HUES6 (cell line): ENCODE measurements around the gene KRTAP12-3.
"Not testable (repeated sequence)": the region's sequence is repeated elsewhere in the genome, so short reads cannot be mapped to it uniquely, and the experiment has no call there.

ENCODE experiments used
- H3K27ac ChIP-seq: 2 replicates; pipeline ENCODE4 v1.7.0; 2013; ENCODE audit warnings: low read depth, mild to moderate bottlenecking, low read length, inconsistent platforms
- H3K27me3 ChIP-seq: 2 replicates; pipeline ENCODE4 v1.6.1; 2013; ENCODE audit warnings: low read length; ENCODE audit not compliant: control insufficient read depth, insufficient read depth
- H3K36me3 ChIP-seq: 2 replicates; pipeline ENCODE4 v1.6.1; 2013; ENCODE audit warnings: low read length; ENCODE audit not compliant: control insufficient read depth, insufficient read depth
- H3K4me1 ChIP-seq: 2 replicates; pipeline ENCODE4 v1.6.1; 2013; ENCODE audit warnings: low read length; ENCODE audit not compliant: control insufficient read depth, insufficient read depth
- H3K4me3 ChIP-seq: 2 replicates; pipeline ENCODE4 v1.5.1; 2013; ENCODE audit warnings: low read depth, low read length
- H3K9ac ChIP-seq: one replicate; pipeline ENCODE4 v1.6.1; 2013; ENCODE audit warnings: mild to moderate bottlenecking, low read length
- H3K9me3 ChIP-seq: 2 replicates; pipeline ENCODE4 v1.6.1; 2013; ENCODE audit warnings: low read depth, low read length; ENCODE audit not compliant: control insufficient read depth, insufficient read depth

KRTAP12-3 gene

GRCh38 chr21:44657635-44658540 lies at the start of gene KRTAP12-3:
Gene KRTAP12-3 (plus strand): TSS chr21:44657932. CDS start chr21:44657980, 48 bp downstream.
- no peak within 1 kb of the TSS for H3K9ac ChIP-seq

DNA sequence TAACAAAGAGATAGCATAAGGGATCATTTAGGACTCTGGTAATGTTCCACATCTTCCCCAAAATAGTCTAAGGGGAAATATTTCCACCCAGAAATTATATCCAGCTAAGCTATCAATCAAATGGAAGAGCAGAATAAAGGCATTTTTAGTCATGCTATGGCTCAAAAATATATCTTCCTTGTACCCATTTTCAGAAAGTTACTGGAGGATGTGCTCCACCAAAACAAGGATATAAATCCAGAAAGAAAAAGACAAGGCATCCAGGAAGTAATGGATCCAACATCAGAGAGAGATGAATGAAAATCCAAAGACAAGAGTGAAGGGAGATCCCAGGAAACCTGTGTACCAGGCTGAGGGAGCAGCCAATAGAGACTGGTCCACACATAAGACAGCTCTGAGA lies 48.5 kb upstream of the KRTAP12-3 start:
- Histone ChIP-seq H3K9ac (no peak overlapping the region), H3K4me3 (no peak overlapping the region), H3K4me1 (no peaks in the 10 kb centered on the region), H3K27ac (no peak overlapping the region), H3K27me3 (no peaks in the 10 kb centered on the region), H3K9me3 (peaks cover 43% of the 10 kb centered on the region), H3K36me3 (no peaks in the 10 kb centered on the region)

More at GRCh38 chr21:44657635-44658540, at the start of gene KRTAP12-3:
- Histone ChIP-seq H3K36me3 (no peaks in the 10 kb centered on the region), H3K9me3 (peaks cover 10% of the 10 kb centered on the region; the same call in 1 of the 2 replicates), H3K4me1 (peaks cover 16% of the 10 kb centered on the region), H3K27ac (no peak within 1 kb of the TSS), H3K27me3 (no peaks in the 10 kb centered on the region), H3K4me3 (no peak within 1 kb of the TSS)

- not testable (repeated sequence) for H3K4me1 ChIP-seq, H3K4me3 ChIP-seq
Observed at GRCh38 chr21:44610157-44610843, 47.4 kb upstream of the KRTAP12-3 start.

DNA sequence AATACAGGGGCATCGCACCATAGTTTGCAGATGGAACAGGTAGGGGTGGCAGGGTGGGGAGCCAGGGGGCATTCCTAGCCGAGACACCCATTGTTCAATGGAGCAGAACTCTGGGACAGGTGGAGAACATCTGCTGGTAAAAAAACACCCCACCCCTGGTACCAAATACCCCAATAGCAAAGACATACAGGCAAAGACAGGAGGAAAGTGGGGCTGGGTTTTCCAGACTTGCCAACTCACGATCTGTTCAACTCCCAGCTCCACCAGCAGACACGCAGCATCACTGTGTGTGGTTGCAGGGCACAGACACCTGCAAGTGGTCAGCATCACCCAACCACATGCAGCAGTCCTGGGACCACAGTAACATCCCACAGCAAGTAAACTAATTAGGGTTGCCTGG lies 46.2 kb upstream of the KRTAP12-3 start:
- H3K27ac ChIP-seq: no peak overlapping the region
- H3K9ac ChIP-seq: no peak overlapping the region
- no peaks in the 10 kb centered on the region for H3K27me3 ChIP-seq
- no peaks in the 10 kb centered on the region for H3K36me3 ChIP-seq
- H3K9me3 ChIP-seq: peaks cover 38% of the 10 kb centered on the region
- H3K4me1 ChIP-seq: no peaks in the 10 kb centered on the region
- H3K4me3 ChIP-seq: no peak overlapping the region

More at GRCh38 chr21:44610157-44610843, 47.4 kb upstream of the KRTAP12-3 start:
- not testable (repeated sequence) for H3K27ac ChIP-seq, H3K27me3 ChIP-seq, H3K9ac ChIP-seq, H3K36me3 ChIP-seq
- peaks cover 40% of the 10 kb centered on the region for H3K9me3 ChIP-seq

GRCh38 chr21:44612029-44612486 lies 45.7 kb upstream of the KRTAP12-3 start, which contains the start of gene KRTAP10-8:
Gene KRTAP10-8 (plus strand): TSS chr21:44612079. CDS start chr21:44612101, 22 bp downstream.
- no peaks in the 10 kb centered on the region for H3K27me3 ChIP-seq
- no peak within 1 kb of the TSS for H3K4me3 ChIP-seq
- H3K9ac ChIP-seq: no peak within 1 kb of the TSS
- no peaks in the 10 kb centered on the region for H3K4me1 ChIP-seq
- H3K27ac ChIP-seq: no peak within 1 kb of the TSS
- H3K9me3 ChIP-seq: peaks cover 37% of the 10 kb centered on the region
- no peaks in the 10 kb centered on the region for H3K36me3 ChIP-seq

DNA sequence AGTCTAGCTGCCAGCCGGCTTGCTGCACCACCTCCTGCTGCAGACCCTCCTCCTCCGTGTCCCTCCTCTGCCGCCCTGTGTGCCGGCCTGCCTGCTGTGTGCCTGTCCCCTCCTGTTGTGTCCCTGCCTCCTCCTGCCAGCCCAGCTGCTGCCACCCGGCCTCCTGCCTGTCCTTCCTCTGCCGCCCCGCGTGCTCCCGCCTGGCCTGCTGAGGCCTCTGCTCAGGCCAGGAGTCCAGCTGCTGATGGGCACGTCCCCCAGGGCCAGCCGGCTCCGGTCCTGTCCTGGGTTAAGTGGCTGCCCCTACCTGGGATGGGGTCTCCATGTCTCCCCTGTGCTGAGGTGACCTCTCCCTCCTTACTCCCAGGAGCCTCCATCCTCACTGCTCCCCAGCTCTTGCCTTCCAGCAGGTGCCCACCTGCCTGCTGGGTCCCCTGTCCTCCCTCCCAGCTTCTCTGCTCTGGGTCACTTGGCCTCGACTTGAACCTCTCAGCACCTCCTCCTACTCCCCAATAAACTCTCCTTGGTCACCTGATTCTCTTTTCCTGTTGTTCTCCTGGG lies 45.0 kb upstream of the KRTAP12-3 start:
- no peak overlapping the region for H3K4me3 ChIP-seq
- no peak overlapping the region for H3K27ac ChIP-seq
- no peak overlapping the region for H3K9ac ChIP-seq
- no peaks in the 10 kb centered on the region for H3K4me1 ChIP-seq
- peaks cover 37% of the 10 kb centered on the region for H3K9me3 ChIP-seq
- H3K36me3 ChIP-seq: no peaks in the 10 kb centered on the region
- no peaks in the 10 kb centered on the region for H3K27me3 ChIP-seq

DNA sequence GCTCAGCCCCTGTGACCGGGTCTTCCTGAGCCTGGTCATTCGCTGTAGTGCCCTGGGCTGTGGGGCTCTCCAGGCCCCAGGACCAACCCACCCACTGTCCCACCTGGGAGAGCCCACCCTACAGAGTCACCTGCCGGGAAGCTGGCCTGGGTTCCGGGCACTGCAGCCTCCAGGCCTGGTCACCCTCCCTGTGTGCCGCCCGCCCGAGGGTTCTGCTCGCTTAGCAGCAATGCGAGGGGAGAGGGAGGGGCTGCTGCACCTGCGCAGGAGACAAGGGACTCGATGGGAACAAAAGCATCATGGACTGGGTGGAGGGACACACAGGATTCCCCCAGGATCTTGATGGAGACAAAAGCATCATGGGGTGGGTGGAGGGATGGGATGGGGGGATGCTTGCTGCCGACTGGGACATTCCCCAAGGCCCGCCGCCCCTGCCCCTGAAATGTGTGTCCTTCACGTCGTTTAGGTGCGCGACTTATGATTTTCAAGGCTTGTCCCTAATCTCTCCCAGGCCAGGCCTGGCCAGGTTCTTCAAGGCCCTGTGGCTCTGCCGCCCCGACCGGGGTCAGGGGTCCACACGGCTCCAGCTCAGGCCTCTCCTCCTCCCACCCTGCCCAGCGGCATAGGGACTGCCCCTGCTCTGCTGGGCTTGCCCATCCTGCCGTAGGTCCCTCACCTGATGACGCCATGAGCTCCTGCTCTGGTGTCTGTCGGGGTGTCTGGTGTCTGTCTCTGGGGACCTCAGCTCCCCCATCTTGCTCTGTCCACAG lies 44.2 kb upstream of the KRTAP12-3 start:
- no peak overlapping the region for H3K4me3 ChIP-seq
- no peaks in the 10 kb centered on the region for H3K36me3 ChIP-seq
- H3K9ac ChIP-seq: no peak overlapping the region
- no peak overlapping the region for H3K27ac ChIP-seq
- no peaks in the 10 kb centered on the region for H3K27me3 ChIP-seq
- peaks cover 37% of the 10 kb centered on the region for H3K9me3 ChIP-seq
- H3K4me1 ChIP-seq: no peaks in the 10 kb centered on the region

- Histone ChIP-seq H3K27me3 (no peaks in the 10 kb centered on the region), H3K9ac (no peak overlapping the region), H3K36me3 (no peaks in the 10 kb centered on the region), H3K4me1 (no peaks in the 10 kb centered on the region), H3K27ac (no peak overlapping the region), H3K9me3 (peaks cover 34% of the 10 kb centered on the region), H3K4me3 (no peak overlapping the region)
Observed at GRCh38 chr21:44614161-44614631, 43.5 kb upstream of the KRTAP12-3 start.

DNA sequence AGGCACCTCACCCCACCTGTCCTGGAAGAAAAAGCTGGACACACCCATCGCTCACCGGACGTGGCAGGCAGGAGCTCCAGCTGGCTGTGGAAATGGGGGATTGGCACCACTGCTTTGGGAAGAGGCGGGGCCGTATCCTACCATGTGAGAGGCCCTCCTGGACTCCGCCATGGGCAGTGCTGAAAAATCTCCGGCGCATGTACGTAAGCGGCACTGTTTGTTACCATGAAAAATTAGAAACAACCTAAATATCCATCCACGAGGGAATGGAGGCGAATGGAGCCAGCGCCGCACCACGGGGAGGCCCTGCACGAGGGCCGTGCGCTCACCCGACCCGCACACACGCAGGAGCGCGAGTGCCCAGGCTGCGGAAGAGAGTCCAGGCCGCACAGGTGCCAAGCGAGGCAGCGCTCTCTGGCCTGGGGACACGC lies 42.8 kb upstream of the KRTAP12-3 start:
- Histone ChIP-seq H3K36me3 (no peaks in the 10 kb centered on the region), H3K4me1 (no peaks in the 10 kb centered on the region), H3K27me3 (no peaks in the 10 kb centered on the region), H3K27ac (no peak overlapping the region), H3K9ac (no peak overlapping the region), H3K4me3 (no peak overlapping the region), H3K9me3 (peaks cover 34% of the 10 kb centered on the region)

DNA sequence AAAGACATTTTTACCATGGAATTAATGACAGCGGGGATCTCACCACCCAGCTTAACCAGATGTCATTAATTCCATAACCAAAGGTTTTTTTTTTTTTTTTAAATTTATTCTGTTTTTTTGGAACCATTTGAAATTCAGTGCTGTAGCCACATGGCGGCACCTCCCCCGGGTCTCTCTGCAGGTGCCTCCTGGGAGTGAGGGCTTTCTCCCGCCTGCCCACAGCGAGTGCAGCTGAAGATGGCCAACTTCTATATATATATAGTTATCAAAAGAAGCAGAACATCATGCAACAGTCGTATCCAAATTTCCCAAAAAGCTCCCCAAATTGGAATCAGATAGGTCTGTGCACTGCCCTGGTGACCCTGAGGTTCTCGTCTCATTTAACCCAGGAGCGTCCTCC lies 42.3 kb upstream of the KRTAP12-3 start:
- Histone ChIP-seq H3K4me3 (no peak overlapping the region), H3K9me3 (peaks cover 32% of the 10 kb centered on the region), H3K9ac (no peak overlapping the region), H3K27ac (no peak overlapping the region), H3K36me3 (no peaks in the 10 kb centered on the region), H3K4me1 (no peaks in the 10 kb centered on the region), H3K27me3 (no peaks in the 10 kb centered on the region)
